GM23338 (cell line): Measurements from ENCODE around the gene SCG3.

Experiments
- CTCF ChIP-seq, 2 experiments: fragments of 200-600 bp in 1 of 2; sonication (generic) in 1 of 2; conservative IDR thresholded peaks; 2 replicates each; pipeline versions ENCODE4 v1.5.1 to v1.6.1; 2016 to 2017; ENCODE audit warnings: antibody characterized with exemption in 2 of 2, low read depth in 2 of 2, mild to moderate bottlenecking in 2 of 2, moderate library complexity in 1 of 2
- EZH2 ChIP-seq: fragments of 200-600 bp; sonication (generic); IDR thresholded peaks from one replicate; pipeline ENCODE4 v1.8.0; 2017; ENCODE audit warnings: antibody characterized with exemption, mild to moderate bottlenecking, low read depth; ENCODE audit not compliant: unreplicated experiment
- POLR2AphosphoS5 ChIP-seq: IDR thresholded peaks from 2 replicates; pipeline ENCODE4 v1.6.1; 2016; ENCODE audit warnings: antibody characterized with exemption, low read depth
- REST ChIP-seq: IDR thresholded peaks from one replicate; pipeline ENCODE4 v1.6.1; 2018; ENCODE audit warnings: antibody characterized with exemption; ENCODE audit not compliant: unreplicated experiment

DNA sequence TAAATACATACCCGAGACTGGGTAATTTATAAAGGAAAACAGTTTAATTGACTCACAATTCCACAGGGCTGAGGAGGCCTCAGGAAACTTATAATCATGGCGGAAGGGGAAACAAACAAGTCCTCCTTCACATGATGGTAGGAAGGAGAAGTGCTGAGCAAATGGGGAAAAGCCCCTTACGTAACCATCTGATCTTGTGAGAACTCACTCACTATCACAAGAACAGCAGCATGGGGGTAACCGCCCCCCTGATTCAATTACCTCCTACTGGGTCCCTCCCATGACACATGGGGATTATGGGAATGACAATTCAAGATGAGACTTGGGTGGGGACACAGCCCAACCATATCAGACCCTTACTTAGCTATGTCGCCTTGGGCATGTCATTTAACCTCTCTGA, 27.7 kb downstream of the SCG3 start:
- TF ChIP-seq REST, result no peak
- TF ChIP-seq CTCF (conservative IDR thresholded peaks at IDR 0.05; ENCODE audit: low read depth in 2 of 2), result no peak
- TF ChIP-seq POLR2AphosphoS5, result no peak
- no peak for TF ChIP-seq EZH2
